PFSK-1 (cell line): ENCODE measurements around the gene SH3BP5.

ENCODE experiments used
- FOXP2 ChIP-seq: optimal IDR thresholded peaks from 2 replicates; pipeline ENCODE3; 2011; ENCODE audit warnings: borderline replicate concordance, control low read depth, inconsistent platforms; ENCODE audit not compliant: insufficient read depth; ENCODE audit errors: extremely low read length, extremely low read depth
- POLR2AphosphoS5 ChIP-seq: IDR thresholded peaks from 2 replicates; pipeline ENCODE4 v1.6.1; 2012; ENCODE audit warnings: low read depth, mild to moderate bottlenecking, control low read depth, low read length, moderate library complexity
- REST ChIP-seq, 2 experiments: IDR thresholded peaks; 2 replicates each; pipeline versions ENCODE4 v1.6.1 to v1.8.0; 2011 to 2012; ENCODE audit warnings: low read depth in 2 of 2, low read length in 2 of 2, control low read depth in 1 of 2, inconsistent platforms in 1 of 2, mild to moderate bottlenecking in 1 of 2, moderate library complexity in 1 of 2; ENCODE audit not compliant: insufficient read depth in 1 of 2
- SIN3A ChIP-seq: IDR thresholded peaks from 2 replicates; pipeline ENCODE4 v1.6.1; 2012; ENCODE audit warnings: mild to moderate bottlenecking, low read length, moderate library complexity, borderline replicate concordance; ENCODE audit not compliant: insufficient read depth
- TAF1 ChIP-seq: IDR thresholded peaks from 2 replicates; pipeline ENCODE4 v1.6.1; 2012; ENCODE audit warnings: low read length, control low read depth, borderline replicate concordance; ENCODE audit not compliant: insufficient read depth

Gene SH3BP5

DNA sequence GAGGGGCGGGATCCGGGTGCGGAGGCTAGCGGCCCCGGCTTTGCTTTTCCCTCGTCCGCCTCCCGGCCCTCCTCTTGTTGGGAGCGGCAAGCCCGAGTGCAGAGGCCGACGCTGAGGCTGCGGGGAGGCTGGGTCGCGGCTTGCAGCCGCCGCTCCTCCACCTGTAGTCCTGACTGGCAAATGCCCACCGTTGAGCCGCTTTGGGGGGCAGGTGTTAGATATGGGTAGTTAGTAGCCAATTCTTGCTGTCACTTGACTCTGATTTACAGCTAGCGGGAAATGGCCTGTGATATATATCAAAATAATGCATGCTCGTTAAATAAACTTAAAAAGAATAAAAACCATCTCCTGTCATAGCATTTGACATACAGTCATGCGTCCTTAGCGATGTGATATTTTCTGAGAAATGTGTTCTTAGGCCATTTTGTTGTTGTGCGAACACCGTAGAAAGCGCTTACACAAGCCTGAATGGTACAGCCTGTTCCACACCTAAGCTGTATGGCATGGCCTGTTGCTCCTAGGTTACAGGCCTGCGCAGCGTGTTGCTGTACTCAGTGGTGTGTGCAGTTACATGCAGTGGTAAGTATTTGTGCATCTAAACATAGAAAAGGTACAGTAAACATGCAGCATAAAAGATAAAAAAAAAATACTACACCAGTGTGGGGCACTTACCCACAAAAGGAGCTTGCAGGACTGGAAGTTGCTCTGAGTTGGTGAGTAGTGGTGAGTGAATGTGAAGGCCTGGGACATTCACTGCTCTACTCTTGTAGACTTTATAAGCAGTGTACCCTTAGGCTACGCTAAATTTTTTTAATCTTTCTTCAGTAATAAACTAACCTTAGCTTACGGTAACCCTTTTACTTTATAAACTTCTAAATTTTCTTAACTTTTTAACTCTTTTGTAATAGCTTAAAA, 125.5 kb downstream of the SH3BP5 start:
- TF ChIP-seq POLR2AphosphoS5, result no peak
- TF ChIP-seq SIN3A, result 0 out of 2 replicates have a peak, but pooled peaks have one; percentile 52
- TF ChIP-seq TAF1, result no peak

GRCh38 chr3:15205934-15206661, 126.3 kb downstream of the SH3BP5 start, which contains the start of gene CAPN7:
TSS of gene CAPN7 (plus strand) at chr3:15206246. CDS start at chr3:15206496, 250 bp downstream.
- no peak for TF ChIP-seq REST (IDR thresholded peaks at IDR 0.05; ENCODE audit: insufficient read depth in 1 of 2, low read depth in 2 of 2, low read length in 2 of 2)
- no peak for TF ChIP-seq SIN3A
- TF ChIP-seq TAF1, result peak; percentile 63; the same call in 1 of the 2 replicates
- TF ChIP-seq FOXP2, result peak; percentile 87
- peak; percentile 75 for TF ChIP-seq POLR2AphosphoS5

GRCh38 chr3:15205482-15205933, 126.9 kb downstream of the SH3BP5 start:
- TF ChIP-seq SIN3A, result no peak
- no peak for TF ChIP-seq TAF1
- no peak for TF ChIP-seq FOXP2
- no peak for TF ChIP-seq REST (IDR thresholded peaks at IDR 0.05; ENCODE audit: insufficient read depth in 1 of 2, low read depth in 2 of 2, low read length in 2 of 2)
- no peak for TF ChIP-seq POLR2AphosphoS5
